ENCODE measurements around the gene C1QL1. TPM values are rescaled to one million over a fixed set of nuclear protein-coding genes. Genes with fewer than 3 reads are reported as not detected.

C1QL1 gene
- total and polyA plus RNA-seq, 2 of the 13 experiments (the other 11 are each of a cell fraction or from before 2014, with no cell fraction given), result 0.11 TPM

- TF ChIP-seq LRRFIP1 (CRISPR knock-in tag; conservative IDR thresholded peaks at IDR 0.05), result no peak
- peak; percentile 41; the same call in 1 of the 2 replicates for TF ChIP-seq FOXK2 (IDR thresholded peaks at IDR 0.05)
- TF ChIP-seq SALL2 (CRISPR knock-in tag; IDR thresholded peaks at IDR 0.05), result peak; percentile 67
- TF ChIP-seq MLLT10 (CRISPR knock-in tag; IDR thresholded peaks at IDR 0.05), result no peak
- no peak; the same call in 1 of the 2 replicates for TF ChIP-seq SP140L (CRISPR knock-in tag; IDR thresholded peaks at IDR 0.05; ENCODE audit: borderline replicate concordance)
- TF ChIP-seq ZSCAN12 (CRISPR knock-in tag; IDR thresholded peaks at IDR 0.05), result no peak
- TF ChIP-seq ZNF576 (CRISPR knock-in tag; IDR thresholded peaks at IDR 0.05), result peak; percentile 68; the same call in 1 of the 2 replicates
- TF ChIP-seq ZNF878 (CRISPR knock-in tag; IDR thresholded peaks at IDR 0.05), result no peak; the same call in 1 of the 2 replicates
- 0 out of 4 replicates have a peak, but pooled peaks have one; percentile 20 to 24 for TF ChIP-seq MAFK (conservative IDR thresholded peaks at IDR 0.05 in 1 of 2, IDR thresholded peaks at IDR 0.05 in 1 of 2; ENCODE audit: low read length in 2 of 2)
- TF ChIP-seq ZNF232 (CRISPR knock-in tag; IDR thresholded peaks at IDR 0.05; ENCODE audit: borderline replicate concordance), result peak; percentile 83
- TF ChIP-seq NFRKB (IDR thresholded peaks at IDR 0.05), result no peak
- TF ChIP-seq, protein P1, sequence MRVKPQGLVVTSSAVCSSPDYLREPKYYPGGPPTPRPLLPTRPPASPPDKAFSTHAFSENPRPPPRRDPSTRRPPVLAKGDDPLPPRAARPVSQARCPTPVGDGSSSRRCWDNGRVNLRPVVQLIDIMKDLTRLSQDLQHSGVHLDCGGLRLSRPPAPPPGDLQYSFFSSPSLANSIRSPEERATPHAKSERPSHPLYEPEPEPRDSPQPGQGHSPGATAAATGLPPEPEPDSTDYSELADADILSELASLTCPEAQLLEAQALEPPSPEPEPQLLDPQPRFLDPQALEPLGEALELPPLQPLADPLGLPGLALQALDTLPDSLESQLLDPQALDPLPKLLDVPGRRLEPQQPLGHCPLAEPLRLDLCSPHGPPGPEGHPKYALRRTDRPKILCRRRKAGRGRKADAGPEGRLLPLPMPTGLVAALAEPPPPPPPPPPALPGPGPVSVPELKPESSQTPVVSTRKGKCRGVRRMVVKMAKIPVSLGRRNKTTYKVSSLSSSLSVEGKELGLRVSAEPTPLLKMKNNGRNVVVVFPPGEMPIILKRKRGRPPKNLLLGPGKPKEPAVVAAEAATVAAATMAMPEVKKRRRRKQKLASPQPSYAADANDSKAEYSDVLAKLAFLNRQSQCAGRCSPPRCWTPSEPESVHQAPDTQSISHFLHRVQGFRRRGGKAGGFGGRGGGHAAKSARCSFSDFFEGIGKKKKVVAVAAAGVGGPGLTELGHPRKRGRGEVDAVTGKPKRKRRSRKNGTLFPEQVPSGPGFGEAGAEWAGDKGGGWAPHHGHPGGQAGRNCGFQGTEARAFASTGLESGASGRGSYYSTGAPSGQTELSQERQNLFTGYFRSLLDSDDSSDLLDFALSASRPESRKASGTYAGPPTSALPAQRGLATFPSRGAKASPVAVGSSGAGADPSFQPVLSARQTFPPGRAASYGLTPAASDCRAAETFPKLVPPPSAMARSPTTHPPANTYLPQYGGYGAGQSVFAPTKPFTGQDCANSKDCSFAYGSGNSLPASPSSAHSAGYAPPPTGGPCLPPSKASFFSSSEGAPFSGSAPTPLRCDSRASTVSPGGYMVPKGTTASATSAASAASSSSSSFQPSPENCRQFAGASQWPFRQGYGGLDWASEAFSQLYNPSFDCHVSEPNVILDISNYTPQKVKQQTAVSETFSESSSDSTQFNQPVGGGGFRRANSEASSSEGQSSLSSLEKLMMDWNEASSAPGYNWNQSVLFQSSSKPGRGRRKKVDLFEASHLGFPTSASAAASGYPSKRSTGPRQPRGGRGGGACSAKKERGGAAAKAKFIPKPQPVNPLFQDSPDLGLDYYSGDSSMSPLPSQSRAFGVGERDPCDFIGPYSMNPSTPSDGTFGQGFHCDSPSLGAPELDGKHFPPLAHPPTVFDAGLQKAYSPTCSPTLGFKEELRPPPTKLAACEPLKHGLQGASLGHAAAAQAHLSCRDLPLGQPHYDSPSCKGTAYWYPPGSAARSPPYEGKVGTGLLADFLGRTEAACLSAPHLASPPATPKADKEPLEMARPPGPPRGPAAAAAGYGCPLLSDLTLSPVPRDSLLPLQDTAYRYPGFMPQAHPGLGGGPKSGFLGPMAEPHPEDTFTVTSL (CRISPR knock-in tag; IDR thresholded peaks at IDR 0.05; ENCODE audit: borderline replicate concordance), result no peak
- TF ChIP-seq ARNT (IDR thresholded peaks at IDR 0.05), result no peak
- TF ChIP-seq KAT8 (CRISPR knock-in tag; IDR thresholded peaks at IDR 0.05), result peak; percentile 97
Measured at GRCh38 chr17:44947461-44948314, 20.4 kb downstream of the C1QL1 start, which contains the start of gene KIF18B (continued).

Data from HepG2 (cell line).